Epithelial cell of esophagus (primary cell): ENCODE results near the gene L3MBTL2.
A peak's percentile ranks its signal among the peaks of the same experiment; 100 is the strongest.

Source experiments
- DNase-seq: peaks from one replicate; pipeline ENCODE4 v3.0.0; 2010; ENCODE audit warnings: low read depth
- H3K4me3 ChIP-seq: 2 replicates; pipeline ENCODE4 v1.5.1; 2011; ENCODE audit warnings: mild to moderate bottlenecking, low read length, control low read depth
- TF ChIP-seq, protein P1 (sequence below): IDR thresholded peaks from 2 replicates; pipeline ENCODE4 v1.5.1; 2011; ENCODE audit warnings: low read depth, mild to moderate bottlenecking, low read length, control low read depth, inconsistent platforms; ENCODE audit not compliant: insufficient read depth; ENCODE audit errors: missing control alignments

L3MBTL2 gene

GRCh38 chr22:41264408-41264941 is 59.4 kb downstream of the L3MBTL2 start:
- TF ChIP-seq, protein P1, sequence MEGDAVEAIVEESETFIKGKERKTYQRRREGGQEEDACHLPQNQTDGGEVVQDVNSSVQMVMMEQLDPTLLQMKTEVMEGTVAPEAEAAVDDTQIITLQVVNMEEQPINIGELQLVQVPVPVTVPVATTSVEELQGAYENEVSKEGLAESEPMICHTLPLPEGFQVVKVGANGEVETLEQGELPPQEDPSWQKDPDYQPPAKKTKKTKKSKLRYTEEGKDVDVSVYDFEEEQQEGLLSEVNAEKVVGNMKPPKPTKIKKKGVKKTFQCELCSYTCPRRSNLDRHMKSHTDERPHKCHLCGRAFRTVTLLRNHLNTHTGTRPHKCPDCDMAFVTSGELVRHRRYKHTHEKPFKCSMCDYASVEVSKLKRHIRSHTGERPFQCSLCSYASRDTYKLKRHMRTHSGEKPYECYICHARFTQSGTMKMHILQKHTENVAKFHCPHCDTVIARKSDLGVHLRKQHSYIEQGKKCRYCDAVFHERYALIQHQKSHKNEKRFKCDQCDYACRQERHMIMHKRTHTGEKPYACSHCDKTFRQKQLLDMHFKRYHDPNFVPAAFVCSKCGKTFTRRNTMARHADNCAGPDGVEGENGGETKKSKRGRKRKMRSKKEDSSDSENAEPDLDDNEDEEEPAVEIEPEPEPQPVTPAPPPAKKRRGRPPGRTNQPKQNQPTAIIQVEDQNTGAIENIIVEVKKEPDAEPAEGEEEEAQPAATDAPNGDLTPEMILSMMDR = no peak
- DNase-seq = no peak
- H3K4me3 ChIP-seq = no peak overlapping the region

DNA sequence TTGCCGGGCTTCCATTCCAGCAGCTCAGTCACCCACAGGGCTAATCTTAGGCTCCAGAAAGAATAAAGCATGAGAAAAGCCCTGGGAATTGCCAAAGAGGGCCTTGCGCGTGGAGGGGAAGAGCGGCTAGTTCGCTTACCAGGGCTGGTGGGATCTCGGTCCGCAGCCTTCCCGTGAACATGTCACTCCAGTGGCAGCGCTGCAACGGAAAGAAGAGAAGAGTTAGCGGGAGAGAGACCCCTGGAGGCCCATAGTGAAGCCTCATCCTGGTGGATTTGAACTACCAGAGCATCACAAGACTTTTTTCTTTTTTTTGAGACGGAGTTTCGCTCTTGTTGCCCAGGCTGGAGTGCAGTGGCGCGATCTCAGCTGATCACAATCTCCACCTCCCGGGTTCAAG is 62.8 kb downstream of the L3MBTL2 start:
- TF ChIP-seq, protein P1 = no peak
- no peak overlapping the region for H3K4me3 ChIP-seq
- no peak for DNase-seq

- peak; percentile 47 for DNase-seq
- TF ChIP-seq, protein P1 = peak; percentile 37
- H3K4me3 ChIP-seq = no peak overlapping the region
Measured at GRCh38 chr22:41271787-41272186, 66.7 kb downstream of the L3MBTL2 start.

DNA sequence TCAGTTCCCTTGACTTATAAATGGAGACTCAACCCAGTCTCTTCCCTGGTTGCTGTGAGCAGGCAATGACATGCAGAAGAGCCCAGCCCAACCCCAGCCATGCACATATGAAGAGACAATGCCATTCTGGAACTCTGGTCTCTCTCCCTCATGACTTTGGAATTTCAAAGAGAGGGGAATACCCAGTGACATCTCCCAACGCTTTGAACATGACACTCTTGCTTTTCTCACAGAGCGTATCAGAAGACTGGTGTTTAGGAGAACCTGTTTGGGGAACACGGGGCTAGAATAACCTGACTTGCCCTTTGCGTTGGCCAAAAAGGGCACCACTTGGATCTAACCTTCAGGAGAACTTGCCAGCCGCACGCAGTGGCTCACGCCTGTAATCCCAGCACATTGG is 68.0 kb downstream of the L3MBTL2 start:
- TF ChIP-seq, protein P1 = no peak
- peak; percentile 61 for DNase-seq
- H3K4me3 ChIP-seq = no peak overlapping the region

- no peak for DNase-seq
- no peak overlapping the region for H3K4me3 ChIP-seq
- TF ChIP-seq, protein P1 = no peak
Measured at GRCh38 chr22:41274856-41275255, 69.7 kb downstream of the L3MBTL2 start.

DNA sequence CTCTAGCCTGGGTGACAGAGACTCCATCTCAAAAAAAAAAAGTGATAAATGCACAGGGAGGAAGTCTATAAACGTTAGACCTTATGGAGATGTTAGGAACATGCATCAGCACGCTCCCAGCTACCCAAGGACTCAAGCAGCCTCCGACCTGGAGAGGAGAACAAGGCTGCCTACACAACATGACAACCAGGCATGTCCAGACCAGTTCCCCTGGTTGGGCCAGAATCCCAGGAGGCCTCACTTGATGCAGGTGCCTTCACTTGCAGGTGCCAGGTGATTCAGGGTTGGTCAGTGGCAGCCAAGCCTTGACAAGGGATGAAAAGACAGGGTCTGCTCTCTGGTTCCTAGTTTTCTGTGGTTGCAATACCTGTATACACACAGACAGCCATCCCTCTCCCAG is 75.0 kb downstream of the L3MBTL2 start:
- TF ChIP-seq, protein P1 = no peak
- DNase-seq = peak; percentile 100
- no peak overlapping the region for H3K4me3 ChIP-seq

- TF ChIP-seq, protein P1 = no peak
- DNase-seq = no peak
- H3K4me3 ChIP-seq = no peak overlapping the region
Measured at GRCh38 chr22:41280854-41281253, 75.7 kb downstream of the L3MBTL2 start.
